ENCODE measurements around the gene C22orf31.
"Not testable (repeated sequence)": the region's sequence is repeated elsewhere in the genome, so short reads cannot be mapped to it uniquely, and the experiment has no call there.

C22orf31 gene

DNA sequence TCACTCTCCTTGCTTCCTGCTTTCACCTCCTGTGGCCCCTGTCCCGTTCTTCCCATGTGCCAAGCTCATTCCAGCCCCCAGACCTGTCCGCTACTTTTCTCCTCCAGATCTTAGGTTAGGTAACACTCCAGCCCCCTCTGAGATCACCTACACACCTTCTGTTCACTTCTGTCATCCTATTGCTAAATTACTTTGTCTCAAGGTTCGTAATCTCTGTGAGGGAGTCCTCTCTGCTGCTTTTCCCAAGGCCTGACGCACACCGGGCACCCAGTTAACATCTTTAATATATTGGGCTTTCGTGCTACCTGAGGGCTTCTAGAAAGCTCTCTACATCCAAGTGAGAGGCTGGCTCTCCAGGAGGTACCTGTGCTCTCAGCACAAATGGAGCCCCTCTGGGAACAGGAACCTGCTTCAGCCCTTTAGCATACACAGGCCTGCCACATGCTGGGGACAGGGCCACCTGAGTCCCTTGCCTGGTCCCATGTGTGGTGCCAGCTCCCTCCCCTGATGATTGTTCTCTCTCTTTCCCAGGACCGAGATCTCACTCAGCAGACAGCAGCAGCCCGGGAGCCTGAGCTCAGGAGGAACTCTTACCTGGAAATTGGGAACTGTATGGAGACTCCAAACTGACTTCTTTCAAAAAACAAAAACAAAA, 8.5 kb downstream of the C22orf31 start:
- H3K9me3 ChIP-seq (ENCODE audit: control insufficient read depth, insufficient read depth, low read length), result no peaks in the 10 kb centered on the region
- peaks cover 30% of the 10 kb centered on the region for H3K36me3 ChIP-seq (ENCODE audit: control insufficient read depth, insufficient read depth, low read length)
- no peak overlapping the region for H3K4me3 ChIP-seq (ENCODE audit: low read depth, low read length)
- no peaks in the 10 kb centered on the region for H3K27me3 ChIP-seq (ENCODE audit: control insufficient read depth, insufficient read depth, low read length)
- H3K27ac ChIP-seq (ENCODE audit: low read depth, low read length), result peak overlapping the region; percentile 48
- H3K9ac ChIP-seq (ENCODE audit: low read depth, low read length), result no peak overlapping the region
- peaks cover 37% of the 10 kb centered on the region for H3K4me1 ChIP-seq (ENCODE audit: control insufficient read depth, insufficient read depth, low read length)

DNA sequence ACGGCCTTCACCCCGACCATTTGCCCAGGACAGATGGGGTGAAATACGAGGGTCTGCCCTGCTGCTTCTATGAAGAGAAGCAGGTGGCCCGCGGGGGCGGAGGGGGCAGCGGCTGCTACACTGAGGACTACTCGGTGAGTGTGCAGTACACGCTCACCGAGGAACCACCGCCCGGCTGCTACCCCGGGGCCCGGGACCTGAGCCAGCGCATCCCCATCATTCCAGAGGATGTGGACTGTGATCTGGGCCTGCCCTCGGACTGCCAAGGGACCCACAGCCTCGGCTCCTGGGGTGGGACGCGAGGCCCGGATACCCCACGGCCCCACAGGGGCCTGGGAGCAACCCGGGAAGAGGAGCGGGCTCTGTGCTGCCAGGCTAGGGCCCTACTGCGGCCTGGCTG, 11.2 kb downstream of the C22orf31 start:
- Histone ChIP-seq H3K4me1 (ENCODE audit: control insufficient read depth, insufficient read depth, low read length) (peaks cover 26% of the 10 kb centered on the region), H3K9me3 (ENCODE audit: control insufficient read depth, insufficient read depth, low read length) (no peaks in the 10 kb centered on the region), H3K36me3 (ENCODE audit: control insufficient read depth, insufficient read depth, low read length) (peaks cover 57% of the 10 kb centered on the region), H3K9ac (ENCODE audit: low read depth, low read length) (no peak overlapping the region), H3K4me3 (ENCODE audit: low read depth, low read length) (no peak overlapping the region), H3K27me3 (ENCODE audit: control insufficient read depth, insufficient read depth, low read length) (no peaks in the 10 kb centered on the region), H3K27ac (ENCODE audit: low read depth, low read length) (no peak overlapping the region)

DNA sequence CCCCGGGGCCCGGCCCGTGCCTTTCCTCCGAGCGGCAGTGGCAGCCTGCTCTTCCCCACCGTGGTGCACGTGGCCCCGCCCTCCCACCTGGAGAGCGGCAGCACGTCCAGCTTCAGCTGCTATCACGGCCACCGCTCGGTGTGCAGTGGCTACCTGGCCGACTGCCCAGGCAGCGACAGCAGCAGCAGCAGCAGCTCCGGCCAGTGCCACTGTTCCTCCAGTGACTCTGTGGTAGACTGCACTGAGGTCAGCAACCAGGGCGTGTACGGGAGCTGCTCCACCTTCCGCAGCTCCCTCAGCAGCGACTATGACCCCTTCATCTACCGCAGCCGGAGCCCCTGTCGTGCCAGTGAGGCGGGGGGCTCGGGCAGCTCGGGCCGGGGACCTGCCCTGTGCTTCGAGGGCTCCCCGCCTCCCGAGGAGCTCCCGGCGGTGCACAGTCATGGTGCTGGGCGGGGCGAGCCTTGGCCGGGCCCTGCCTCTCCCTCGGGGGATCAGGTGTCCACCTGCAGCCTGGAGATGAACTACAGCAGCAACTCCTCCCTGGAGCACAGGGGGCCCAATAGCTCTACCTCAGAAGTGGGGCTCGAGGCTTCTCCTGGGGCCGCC, 11.9 kb downstream of the C22orf31 start:
- Histone ChIP-seq H3K27me3 (ENCODE audit: control insufficient read depth, insufficient read depth, low read length) (no peaks in the 10 kb centered on the region), H3K9me3 (ENCODE audit: control insufficient read depth, insufficient read depth, low read length) (no peaks in the 10 kb centered on the region), H3K4me1 (ENCODE audit: control insufficient read depth, insufficient read depth, low read length) (peaks cover 19% of the 10 kb centered on the region), H3K4me3 (ENCODE audit: low read depth, low read length) (no peak overlapping the region), H3K27ac (ENCODE audit: low read depth, low read length) (no peak overlapping the region), H3K36me3 (ENCODE audit: control insufficient read depth, insufficient read depth, low read length) (peaks cover 61% of the 10 kb centered on the region), H3K9ac (ENCODE audit: low read depth, low read length) (no peak overlapping the region)

DNA sequence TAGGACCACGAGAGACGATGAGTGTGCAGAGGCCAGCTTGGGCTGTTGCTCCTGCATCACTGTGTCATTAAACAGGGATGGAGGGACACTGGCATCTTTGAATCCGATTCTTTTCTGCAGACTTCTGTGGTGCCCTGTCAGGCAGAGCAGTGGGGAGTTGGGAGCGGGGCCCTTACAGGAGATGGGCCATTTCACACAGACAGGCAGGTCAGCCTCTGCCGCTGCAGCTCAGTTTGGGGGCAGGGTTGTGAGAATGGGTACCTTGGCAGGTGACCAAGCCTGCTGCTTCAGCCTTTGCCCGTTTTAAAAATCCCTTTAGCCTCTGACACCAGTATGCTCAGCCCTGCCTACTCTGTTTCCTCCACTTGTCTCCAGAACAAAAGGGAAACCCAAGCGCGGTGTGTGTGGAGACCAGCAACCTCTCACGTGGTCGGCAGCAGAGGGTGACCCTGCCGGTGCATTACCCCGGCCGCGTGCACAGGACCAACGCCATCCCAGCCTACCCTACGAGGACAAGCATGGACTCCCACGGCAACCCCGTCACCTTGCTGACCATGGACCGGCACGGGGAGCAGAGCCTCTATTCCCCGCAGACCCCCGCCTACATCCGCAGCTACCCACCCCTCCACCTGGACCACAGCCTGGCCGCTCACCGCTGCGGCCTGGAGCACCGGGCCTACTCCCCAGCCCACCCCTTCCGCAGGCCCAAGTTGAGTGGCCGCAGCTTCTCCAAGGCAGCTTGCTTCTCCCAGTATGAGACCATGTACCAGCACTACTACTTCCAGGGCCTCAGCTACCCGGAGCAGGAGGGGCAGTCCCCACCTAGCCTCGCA, 12.6 kb downstream of the C22orf31 start:
- Histone ChIP-seq H3K27ac (ENCODE audit: low read depth, low read length) (no peak overlapping the region), H3K9ac (ENCODE audit: low read depth, low read length) (no peak overlapping the region)

DNA sequence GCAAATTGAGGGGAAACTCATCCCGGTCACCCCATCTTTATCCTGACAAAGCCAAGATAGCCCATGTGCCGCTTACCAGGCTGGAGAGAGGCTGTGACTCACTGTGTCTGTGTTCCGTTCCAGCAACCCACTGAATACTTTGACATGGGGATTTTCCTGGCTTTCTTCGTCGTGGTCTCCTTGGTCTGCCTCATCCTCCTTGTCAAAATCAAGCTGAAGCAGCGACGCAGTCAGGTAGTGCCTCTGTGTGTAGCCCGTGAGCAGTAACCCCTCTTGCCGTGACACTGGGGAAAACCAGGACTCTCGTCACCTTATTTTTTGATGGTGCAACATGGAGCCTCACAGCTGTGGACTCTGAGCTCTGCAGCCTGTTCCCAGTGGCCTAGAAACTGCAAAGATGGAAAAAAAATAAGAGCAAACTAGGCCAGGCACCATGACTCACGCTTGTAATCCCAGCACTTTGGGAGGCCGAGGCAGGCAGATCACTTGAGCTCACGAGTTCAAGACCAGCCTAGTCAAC, 16.9 kb downstream of the C22orf31 start:
- peaks cover 65% of the 10 kb centered on the region for H3K36me3 ChIP-seq (ENCODE audit: control insufficient read depth, insufficient read depth, low read length)
- no peak overlapping the region for H3K9ac ChIP-seq (ENCODE audit: low read depth, low read length)
- H3K27me3 ChIP-seq (ENCODE audit: control insufficient read depth, insufficient read depth, low read length), result no peaks in the 10 kb centered on the region
- H3K27ac ChIP-seq (ENCODE audit: low read depth, low read length), result no peak overlapping the region
- peaks cover 6% of the 10 kb centered on the region; the same call in 1 of the 2 replicates for H3K4me1 ChIP-seq (ENCODE audit: control insufficient read depth, insufficient read depth, low read length)
- no peaks in the 10 kb centered on the region for H3K9me3 ChIP-seq (ENCODE audit: control insufficient read depth, insufficient read depth, low read length)
- H3K4me3 ChIP-seq (ENCODE audit: low read depth, low read length), result no peak overlapping the region

More for the DNA sequence above, 12.6 kb downstream of the C22orf31 start:
- Histone ChIP-seq H3K4me3 (ENCODE audit: low read depth, low read length) (no peak overlapping the region), H3K27me3 (ENCODE audit: control insufficient read depth, insufficient read depth, low read length) (no peaks in the 10 kb centered on the region), H3K4me1 (ENCODE audit: control insufficient read depth, insufficient read depth, low read length) (peaks cover 12% of the 10 kb centered on the region), H3K36me3 (ENCODE audit: control insufficient read depth, insufficient read depth, low read length) (peaks cover 68% of the 10 kb centered on the region), H3K9me3 (ENCODE audit: control insufficient read depth, insufficient read depth, low read length) (no peaks in the 10 kb centered on the region)

- no peak overlapping the region for H3K9ac ChIP-seq (ENCODE audit: low read depth, low read length)
- peaks cover 58% of the 10 kb centered on the region for H3K36me3 ChIP-seq (ENCODE audit: control insufficient read depth, insufficient read depth, low read length)
- H3K27me3 ChIP-seq (ENCODE audit: control insufficient read depth, insufficient read depth, low read length), result no peaks in the 10 kb centered on the region
- peaks cover 6% of the 10 kb centered on the region; the same call in 1 of the 2 replicates for H3K4me1 ChIP-seq (ENCODE audit: control insufficient read depth, insufficient read depth, low read length)
- no peak overlapping the region for H3K27ac ChIP-seq (ENCODE audit: low read depth, low read length)
- no peaks in the 10 kb centered on the region for H3K9me3 ChIP-seq (ENCODE audit: control insufficient read depth, insufficient read depth, low read length)
- H3K4me3 ChIP-seq (ENCODE audit: low read depth, low read length), result no peak overlapping the region
Observed at GRCh38 chr22:29043906-29044575, 17.6 kb downstream of the C22orf31 start.

- Histone ChIP-seq H3K27me3 (ENCODE audit: control insufficient read depth, insufficient read depth, low read length) (no peaks in the 10 kb centered on the region), H3K27ac (ENCODE audit: low read depth, low read length) (no peak overlapping the region), H3K4me1 (ENCODE audit: control insufficient read depth, insufficient read depth, low read length) (peaks cover 6% of the 10 kb centered on the region; the same call in 1 of the 2 replicates), H3K9me3 (ENCODE audit: control insufficient read depth, insufficient read depth, low read length) (no peaks in the 10 kb centered on the region), H3K36me3 (ENCODE audit: control insufficient read depth, insufficient read depth, low read length) (peaks cover 32% of the 10 kb centered on the region), H3K4me3 (ENCODE audit: low read depth, low read length) (no peak overlapping the region), H3K9ac (ENCODE audit: low read depth, low read length) (no peak overlapping the region)
Observed at GRCh38 chr22:29041408-29041807, 20.2 kb downstream of the C22orf31 start.

GRCh38 chr22:29040385-29041275, 21.0 kb downstream of the C22orf31 start:
- Histone ChIP-seq H3K27me3 (ENCODE audit: control insufficient read depth, insufficient read depth, low read length) (no peaks in the 10 kb centered on the region), H3K9ac (ENCODE audit: low read depth, low read length) (no peak overlapping the region), H3K9me3 (ENCODE audit: control insufficient read depth, insufficient read depth, low read length) (no peaks in the 10 kb centered on the region), H3K27ac (ENCODE audit: low read depth, low read length) (peak overlapping the region; percentile 21), H3K4me1 (ENCODE audit: control insufficient read depth, insufficient read depth, low read length) (peaks cover 6% of the 10 kb centered on the region; the same call in 1 of the 2 replicates), H3K4me3 (ENCODE audit: low read depth, low read length) (no peak overlapping the region), H3K36me3 (ENCODE audit: control insufficient read depth, insufficient read depth, low read length) (peaks cover 24% of the 10 kb centered on the region)

DNA sequence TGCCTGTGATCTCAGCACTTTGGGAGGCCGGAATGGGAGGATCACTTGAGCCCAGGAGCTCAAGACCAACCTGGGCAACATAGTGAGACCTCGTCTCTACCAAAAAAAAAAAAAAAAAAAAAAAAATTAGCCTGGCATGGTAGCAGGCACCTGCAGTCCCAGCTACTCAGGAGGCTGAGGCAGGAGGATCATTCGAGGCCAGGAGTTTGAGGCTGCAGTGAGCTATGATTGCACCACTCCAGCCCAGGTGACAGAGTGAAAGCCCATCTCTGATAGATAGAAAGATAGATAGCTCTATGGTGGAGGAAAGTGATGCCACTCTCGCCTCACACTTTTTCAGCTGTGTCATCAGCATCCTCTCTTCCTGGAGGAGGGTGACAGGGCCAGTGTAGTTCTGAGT, 21.9 kb downstream of the C22orf31 start:
- H3K36me3 ChIP-seq (ENCODE audit: control insufficient read depth, insufficient read depth, low read length), result peaks cover 18% of the 10 kb centered on the region
- not testable (repeated sequence) for H3K9me3 ChIP-seq (ENCODE audit: control insufficient read depth, insufficient read depth, low read length); H3K9ac ChIP-seq (ENCODE audit: low read depth, low read length); H3K27ac ChIP-seq (ENCODE audit: low read depth, low read length); H3K27me3 ChIP-seq (ENCODE audit: control insufficient read depth, insufficient read depth, low read length); H3K4me3 ChIP-seq (ENCODE audit: low read depth, low read length); H3K4me1 ChIP-seq (ENCODE audit: control insufficient read depth, insufficient read depth, low read length)

DNA sequence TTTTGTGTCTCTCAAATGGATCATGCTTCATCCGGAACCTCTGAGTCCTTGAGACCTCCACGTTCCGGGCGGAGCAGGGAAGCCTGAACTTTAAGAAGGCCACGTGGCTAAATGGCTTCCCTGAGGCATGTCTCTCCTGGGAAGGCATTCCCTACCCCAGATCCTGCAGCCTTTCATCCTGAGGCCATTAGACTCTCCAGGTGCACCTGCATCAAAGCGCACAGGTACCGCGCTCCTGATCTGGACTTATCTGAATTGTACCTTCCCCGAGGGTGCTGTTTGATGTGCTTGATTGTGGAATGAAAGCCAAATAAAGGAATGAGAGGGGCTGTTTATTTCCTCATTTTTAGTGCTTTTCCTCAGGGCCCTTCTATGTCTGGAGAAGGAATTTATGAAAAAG, 22.5 kb downstream of the C22orf31 start:
- H3K27me3 ChIP-seq (ENCODE audit: control insufficient read depth, insufficient read depth, low read length), result no peaks in the 10 kb centered on the region
- peaks cover 6% of the 10 kb centered on the region; the same call in 1 of the 2 replicates for H3K4me1 ChIP-seq (ENCODE audit: control insufficient read depth, insufficient read depth, low read length)
- H3K27ac ChIP-seq (ENCODE audit: low read depth, low read length), result no peak overlapping the region
- no peak overlapping the region for H3K9ac ChIP-seq (ENCODE audit: low read depth, low read length)
- H3K9me3 ChIP-seq (ENCODE audit: control insufficient read depth, insufficient read depth, low read length), result no peaks in the 10 kb centered on the region
- no peak overlapping the region for H3K4me3 ChIP-seq (ENCODE audit: low read depth, low read length)
- H3K36me3 ChIP-seq (ENCODE audit: control insufficient read depth, insufficient read depth, low read length), result peaks cover 13% of the 10 kb centered on the region
